Mammary epithelial cell (primary cell): ENCODE results near the gene PABPN1L.

Source experiments
- EZH2 ChIP-seq: IDR thresholded peaks from 2 replicates; pipeline ENCODE4 v1.6.1; 2012; ENCODE audit warnings: low read length, inconsistent platforms, borderline replicate concordance
- TF ChIP-seq, protein P1 (sequence below), 2 donors: IDR thresholded peaks in 1 of 2; conservative IDR thresholded peaks in 1 of 2; 2 replicates each; pipeline ENCODE4 v1.5.1; 2011 to 2012; ENCODE audit warnings: inconsistent platforms in 2 of 2, low read length in 2 of 2, mild to moderate bottlenecking in 2 of 2, control low read depth in 1 of 2, low read depth in 1 of 2; ENCODE audit not compliant: insufficient read depth in 1 of 2; ENCODE audit errors: extremely low read depth in 1 of 2

DNA sequence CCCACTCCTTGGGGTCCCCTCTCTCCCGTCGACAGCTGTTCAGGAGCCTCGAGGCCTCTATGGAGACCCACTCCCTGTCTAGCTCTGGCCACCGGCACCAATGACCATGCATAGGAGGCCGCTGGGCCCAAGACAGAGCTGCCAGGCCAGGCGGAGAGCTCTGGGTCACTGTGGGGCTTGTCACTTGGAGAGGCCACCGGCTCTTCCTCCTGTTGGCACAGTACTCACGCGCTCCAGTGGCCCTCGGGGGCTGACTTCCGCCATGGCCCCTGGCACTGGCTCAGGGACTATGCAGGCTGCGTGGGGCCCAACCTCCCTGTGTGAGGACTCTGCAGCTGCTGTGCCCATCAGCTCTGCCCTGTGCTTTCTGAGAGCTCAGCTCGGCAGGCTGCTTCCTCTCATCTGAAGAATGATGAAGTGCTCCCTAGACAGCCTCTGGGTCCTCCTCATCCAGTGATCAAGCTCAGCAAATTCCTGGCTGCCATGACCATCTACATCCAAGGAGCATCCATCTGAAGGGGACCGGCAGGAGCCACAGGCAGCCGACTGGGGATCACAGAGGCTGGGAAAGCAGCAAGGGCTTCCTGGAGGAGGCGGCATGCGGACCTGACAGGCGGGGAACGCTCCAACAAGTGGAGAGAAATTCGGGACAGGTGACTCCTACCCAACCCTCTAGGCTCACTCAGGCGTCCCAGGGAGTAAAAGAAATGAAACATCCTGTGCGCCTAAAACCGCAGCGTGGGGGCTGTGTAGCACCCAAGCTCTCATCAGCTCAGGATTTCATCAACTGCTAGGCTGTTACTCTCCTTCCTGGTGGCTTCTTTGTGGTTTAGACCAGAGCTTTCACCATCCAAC, 26.5 kb downstream of the PABPN1L start:
- no peak for TF ChIP-seq EZH2
- TF ChIP-seq, protein P1, sequence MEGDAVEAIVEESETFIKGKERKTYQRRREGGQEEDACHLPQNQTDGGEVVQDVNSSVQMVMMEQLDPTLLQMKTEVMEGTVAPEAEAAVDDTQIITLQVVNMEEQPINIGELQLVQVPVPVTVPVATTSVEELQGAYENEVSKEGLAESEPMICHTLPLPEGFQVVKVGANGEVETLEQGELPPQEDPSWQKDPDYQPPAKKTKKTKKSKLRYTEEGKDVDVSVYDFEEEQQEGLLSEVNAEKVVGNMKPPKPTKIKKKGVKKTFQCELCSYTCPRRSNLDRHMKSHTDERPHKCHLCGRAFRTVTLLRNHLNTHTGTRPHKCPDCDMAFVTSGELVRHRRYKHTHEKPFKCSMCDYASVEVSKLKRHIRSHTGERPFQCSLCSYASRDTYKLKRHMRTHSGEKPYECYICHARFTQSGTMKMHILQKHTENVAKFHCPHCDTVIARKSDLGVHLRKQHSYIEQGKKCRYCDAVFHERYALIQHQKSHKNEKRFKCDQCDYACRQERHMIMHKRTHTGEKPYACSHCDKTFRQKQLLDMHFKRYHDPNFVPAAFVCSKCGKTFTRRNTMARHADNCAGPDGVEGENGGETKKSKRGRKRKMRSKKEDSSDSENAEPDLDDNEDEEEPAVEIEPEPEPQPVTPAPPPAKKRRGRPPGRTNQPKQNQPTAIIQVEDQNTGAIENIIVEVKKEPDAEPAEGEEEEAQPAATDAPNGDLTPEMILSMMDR (conservative IDR thresholded peaks at IDR 0.05 in 1 of 2, IDR thresholded peaks at IDR 0.05 in 1 of 2; ENCODE audit: extremely low read depth in 1 of 2, insufficient read depth in 1 of 2, low read depth in 1 of 2, low read length in 2 of 2) = no peak
